MCF 10A (cell line): Measurements from ENCODE around the gene ST6GAL1. TPM values are rescaled to one million over a fixed set of nuclear protein-coding genes. Genes with fewer than 3 reads are reported as not detected.

Source experiments
- BruUV-seq: library from RNA; stranded (reverse); fragments of 400-500 nt; replicated peaks from 2 replicates; lab custom pipeline; 2021; lab: Mats Ljungman, UMichigan
- CTCF ChIA-PET: fragments of 300-600 bp; sonication (Branson Sonifier 250); formaldehyde crosslinking; extraction: SDS; loops from one replicate; lab custom pipeline; 2021; ENCODE audit warnings: antibody characterized with exemption, inconsistent platforms; lab: Yijun Ruan, JAX
- POLR2A ChIA-PET: fragments of 300-600, 350-650 bp; sonication (Branson Sonifier 250); formaldehyde crosslinking; extraction: SDS; loops from one replicate; lab custom pipeline; 2020; ENCODE audit warnings: antibody characterized with exemption, inconsistent platforms; lab: Yijun Ruan, JAX
- DNase-seq: peaks from one replicate; pipeline ENCODE4 v3.0.0-alpha.2; 2018; ENCODE audit not compliant: unreplicated experiment
- H3K27ac Mint-ChIP-seq: one replicate; pipeline ENCODE4 v1.8.0; 2022; ENCODE audit warnings: mild to moderate bottlenecking, low read depth, mixed read lengths; ENCODE audit not compliant: unreplicated experiment
- H3K27me3 Mint-ChIP-seq: one replicate; pipeline ENCODE4 v1.8.0; 2022; ENCODE audit warnings: mixed read lengths; ENCODE audit not compliant: insufficient read depth, unreplicated experiment
- H3K36me3 Mint-ChIP-seq: one replicate; pipeline ENCODE4 v1.8.0; 2022; ENCODE audit warnings: mild to moderate bottlenecking, moderate library complexity, mixed read lengths; ENCODE audit not compliant: insufficient read depth, unreplicated experiment
- H3K4me1 Mint-ChIP-seq: one replicate; pipeline ENCODE4 v1.8.0; 2022; ENCODE audit warnings: mixed read lengths; ENCODE audit not compliant: insufficient read depth, unreplicated experiment
- H3K4me3 Mint-ChIP-seq: one replicate; pipeline ENCODE4 v1.8.0; 2022; ENCODE audit warnings: mild to moderate bottlenecking, moderate library complexity, mixed read lengths; ENCODE audit not compliant: unreplicated experiment
- H3K9me3 Mint-ChIP-seq: one replicate; pipeline ENCODE4 v1.8.0; 2022; ENCODE audit warnings: mixed read lengths; ENCODE audit not compliant: unreplicated experiment
- CTCF ChIP-seq: fragments of 200-600 bp; IDR thresholded peaks from one replicate; pipeline ENCODE4 v1.8.0; 2022; ENCODE audit warnings: antibody characterized with exemption, mild to moderate bottlenecking; ENCODE audit not compliant: unreplicated experiment
- intact Hi-C: fragments of 100-400 bp; cut with micrococcal nuclease; formaldehyde crosslinking; loops from 2 replicates; pipeline ENCODE4 v1.14.1; 2022
- total RNA-seq: library from RNA; stranded (reverse); gene quantifications from 2 replicates; pipeline ENCODE4 v1.2.3, GENCODE V29; 2022

ST6GAL1 gene
- total RNA-seq, 1 experiment from 2014 or later: 18.8 TPM

- ChIA-PET CTCF (no interaction called here), POLR2A (no interaction called here)
- intact Hi-C loops: no loop called here
- no TSS peak for BruUV-seq
- no peaks in the 10 kb centered on the region for H3K9me3 Mint-ChIP-seq
- no peaks in the 10 kb centered on the region for H3K36me3 Mint-ChIP-seq
- H3K4me3 Mint-ChIP-seq: no peak overlapping the region
- DNase-seq: no peak
- TF ChIP-seq CTCF: no peak
- peaks cover 5% of the 10 kb centered on the region for H3K4me1 Mint-ChIP-seq
- no peak overlapping the region for H3K27ac Mint-ChIP-seq
- no peaks in the 10 kb centered on the region for H3K27me3 Mint-ChIP-seq
Measured at GRCh38 chr3:187025254-187025655, 94.9 kb downstream of the ST6GAL1 start.

- no TSS peak for BruUV-seq
- Mint-ChIP-seq H3K27ac (no peak overlapping the region), H3K36me3 (no peaks in the 10 kb centered on the region), H3K27me3 (no peaks in the 10 kb centered on the region), H3K4me3 (no peak overlapping the region), H3K9me3 (no peaks in the 10 kb centered on the region), H3K4me1 (peaks cover 5% of the 10 kb centered on the region)
- ChIA-PET CTCF (interaction anchor here (0.6 kb wide), 2 partner anchors 39 to 184 kb away, joined by 3 read pairs; no protein-coding TSS in a partner anchor), POLR2A (no interaction called here)
- intact Hi-C loops: no loop called here
- no peak for DNase-seq
- no peak for TF ChIP-seq CTCF
Measured at GRCh38 chr3:187025656-187026316, 95.5 kb downstream of the ST6GAL1 start.

- Mint-ChIP-seq H3K9me3 (no peaks in the 10 kb centered on the region), H3K27me3 (no peaks in the 10 kb centered on the region), H3K36me3 (no peaks in the 10 kb centered on the region), H3K4me1 (peaks cover 5% of the 10 kb centered on the region), H3K4me3 (no peak overlapping the region), H3K27ac (no peak overlapping the region)
- intact Hi-C loops: no loop called here
- ChIA-PET POLR2A (no interaction called here), CTCF (interaction anchor here (0.6 kb wide), 2 partner anchors 38 to 185 kb away, joined by 3 read pairs; no protein-coding TSS in a partner anchor)
- DNase-seq: no peak
- BruUV-seq: no TSS peak
- TF ChIP-seq CTCF: no peak
Measured at GRCh38 chr3:187026317-187026670, 96.0 kb downstream of the ST6GAL1 start.

- CTCF ChIA-PET: interaction anchor here (0.8 kb wide), 1 partner anchor 37 kb away, joined by 3 read pairs; no protein-coding TSS in a partner anchor
Measured at GRCh38 chr3:187027531-187028278, 97.4 kb downstream of the ST6GAL1 start.

More at GRCh38 chr3:187027531-187028278, 97.4 kb downstream of the ST6GAL1 start:
- POLR2A ChIA-PET: interaction anchor here (0.6 kb wide), 1 partner anchor 29 kb away, joined by 3 read pairs; no protein-coding TSS in a partner anchor
- no peak for DNase-seq
- Mint-ChIP-seq H3K36me3 (no peaks in the 10 kb centered on the region), H3K4me3 (no peak overlapping the region), H3K4me1 (no peaks in the 10 kb centered on the region), H3K9me3 (no peaks in the 10 kb centered on the region), H3K27ac (no peak overlapping the region), H3K27me3 (no peaks in the 10 kb centered on the region)
- intact Hi-C loops: no loop called here
- TF ChIP-seq CTCF: no peak
- BruUV-seq: no TSS peak
